Ramos (cell line): ENCODE measurements around the gene CREBBP.

Source experiments
- in situ Hi-C: fragments of 300-500 bp; cut with MboI; formaldehyde crosslinking; loops from one replicate; pipeline ENCODE4 v1.14.3; 2022; ENCODE audit warnings: low sequenced_read_pairs; ENCODE audit not compliant: unreplicated experiment

Gene CREBBP

GRCh38 chr16:3858801-3859200 lies 21.7 kb downstream of the CREBBP start:
- in situ Hi-C loops, result no loop called here

- in situ Hi-C loops, result no loop called here
Measured at GRCh38 chr16:3857189-3858043, 23.1 kb downstream of the CREBBP start.

DNA sequence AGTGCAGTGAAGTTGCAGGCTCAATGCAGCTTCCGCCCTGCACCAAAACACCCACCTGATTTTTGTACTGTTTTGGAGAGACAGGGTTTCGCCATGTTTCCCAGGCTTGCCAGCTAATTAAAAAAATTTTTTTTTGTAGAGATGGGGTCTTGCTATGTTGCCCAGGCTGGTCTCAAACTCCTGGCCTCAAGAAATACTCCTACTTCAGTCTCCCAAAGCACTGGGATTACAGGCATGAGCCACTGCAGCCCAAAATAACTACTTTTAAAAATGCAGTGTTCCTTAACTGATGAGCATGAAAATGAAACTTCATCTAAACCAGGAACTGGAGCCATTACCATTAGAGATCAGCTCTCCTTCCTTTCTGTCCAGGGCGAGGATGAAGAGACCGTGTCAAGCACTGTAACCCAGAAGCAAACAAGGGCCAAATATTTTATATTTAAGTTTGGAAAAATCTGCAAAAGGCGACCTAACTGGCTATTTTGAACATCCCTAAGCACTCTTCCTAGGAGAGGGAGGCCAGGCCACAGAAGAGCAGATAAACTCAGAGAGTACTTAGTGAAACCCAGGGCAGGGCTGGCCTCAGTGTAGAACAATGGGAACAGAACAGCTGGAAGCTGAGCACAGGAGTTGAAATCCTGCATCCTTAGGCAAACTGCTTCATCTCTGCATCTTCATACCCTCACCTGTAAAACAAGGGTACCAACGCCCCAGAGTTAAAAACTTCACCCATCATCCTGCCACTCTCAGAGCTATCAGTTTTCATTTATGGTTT lies 24.0 kb downstream of the CREBBP start:
- in situ Hi-C loops, result no loop called here

DNA sequence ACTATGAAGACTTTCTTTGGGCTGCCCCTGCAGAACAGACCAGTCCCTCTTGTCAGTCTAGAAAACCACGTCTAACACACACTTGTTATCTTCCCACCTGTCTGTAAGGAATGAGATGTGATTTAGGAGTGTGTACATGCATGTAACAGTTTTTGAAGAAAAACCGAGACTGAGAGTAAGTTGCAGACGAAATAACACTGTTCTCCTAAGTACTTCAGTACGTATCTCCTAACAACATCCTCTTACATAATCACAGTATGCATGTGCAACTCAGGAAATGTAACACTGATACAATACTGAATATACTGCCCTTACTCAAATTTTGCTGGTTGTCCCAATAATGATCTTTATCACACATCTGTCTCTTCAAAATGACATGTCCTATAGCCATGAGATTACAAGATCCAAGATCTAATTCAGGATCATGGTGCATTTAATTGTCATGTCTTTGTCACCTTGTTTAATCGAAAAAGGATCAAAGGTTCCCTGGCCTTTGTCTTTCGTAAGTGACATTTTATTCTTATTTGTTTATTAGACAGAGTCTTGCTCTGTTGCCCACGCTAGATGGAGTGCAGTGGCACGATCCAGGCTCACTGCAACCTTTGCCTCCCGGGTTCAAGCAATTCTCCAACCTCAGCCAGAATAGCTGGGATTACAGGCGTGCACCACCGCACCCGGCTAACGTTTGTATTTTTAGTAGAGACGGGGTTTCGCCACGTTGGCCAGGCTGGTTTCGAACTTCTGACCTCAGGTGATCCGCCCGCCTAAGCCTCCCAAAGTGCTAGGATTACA lies 25.6 kb downstream of the CREBBP start:
- in situ Hi-C loops, result no loop called here

DNA sequence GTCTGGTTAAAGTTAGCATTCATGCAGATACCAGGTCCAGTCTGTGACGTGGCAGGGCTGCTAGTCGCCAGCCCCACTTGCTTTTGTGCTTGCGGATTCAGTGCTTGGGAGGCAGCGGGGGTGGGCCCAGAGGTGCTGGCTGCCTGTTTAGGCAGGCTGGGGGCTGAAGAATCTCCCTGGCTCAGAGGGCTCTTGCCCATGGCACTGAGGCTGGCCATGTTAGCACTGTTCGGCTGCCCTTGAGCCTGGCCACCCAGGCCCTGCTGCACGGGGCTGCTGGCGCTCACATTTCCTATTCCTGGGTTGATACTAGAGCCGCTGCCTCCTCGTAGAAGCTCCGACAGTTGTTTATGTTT lies 30.0 kb downstream of the CREBBP start:
- in situ Hi-C loops, result no loop called here

- in situ Hi-C loops, result no loop called here
Measured at GRCh38 chr16:3849751-3850543, 30.6 kb downstream of the CREBBP start.

DNA sequence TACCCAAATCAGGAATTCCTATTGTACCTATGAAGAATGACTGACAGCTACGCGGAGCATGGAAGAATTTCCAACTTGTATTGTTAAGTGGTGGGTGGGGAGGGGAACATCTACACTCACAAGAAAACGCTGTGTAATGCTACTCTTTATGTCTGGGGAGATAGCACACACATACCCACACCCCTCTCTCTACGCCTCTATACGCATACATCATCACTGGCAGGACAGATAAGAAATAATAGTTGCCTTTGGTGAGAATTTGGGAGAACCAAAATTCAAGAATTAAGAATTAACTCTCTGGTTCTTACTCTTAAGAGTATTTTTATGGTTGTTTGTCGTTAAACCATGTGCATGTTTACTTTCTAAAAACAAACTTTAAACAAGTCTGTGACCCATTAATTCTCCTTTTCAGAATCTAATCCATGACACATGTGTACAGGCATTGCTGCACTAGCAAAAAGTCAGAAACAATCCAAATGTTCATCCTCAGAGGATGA lies 33.9 kb downstream of the CREBBP start:
- in situ Hi-C loops, result no loop called here

GRCh38 chr16:3846087-3846486 lies 34.4 kb downstream of the CREBBP start:
- in situ Hi-C loops, result no loop called here

DNA sequence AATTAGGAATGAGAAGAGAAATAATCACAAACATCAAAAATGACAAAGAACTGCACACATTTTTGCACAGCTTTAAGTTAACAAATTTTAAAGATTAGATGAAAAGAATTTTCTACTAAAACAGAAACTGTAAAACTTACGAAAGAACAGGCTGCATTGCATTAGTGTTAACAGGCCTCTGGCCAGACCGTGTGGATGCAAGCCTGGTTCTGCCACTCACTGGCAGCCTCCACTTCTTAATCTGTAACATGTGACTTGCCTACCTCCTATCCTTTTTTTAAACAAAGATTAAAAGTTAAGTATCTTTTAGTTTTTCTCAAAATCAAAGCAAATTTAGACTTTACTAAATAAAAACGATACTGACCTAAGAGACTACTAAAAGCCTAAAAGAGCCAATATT lies 37.5 kb downstream of the CREBBP start:
- in situ Hi-C loops, result no loop called here

- in situ Hi-C loops, result no loop called here
Measured at GRCh38 chr16:3841729-3842508, 38.6 kb downstream of the CREBBP start.

DNA sequence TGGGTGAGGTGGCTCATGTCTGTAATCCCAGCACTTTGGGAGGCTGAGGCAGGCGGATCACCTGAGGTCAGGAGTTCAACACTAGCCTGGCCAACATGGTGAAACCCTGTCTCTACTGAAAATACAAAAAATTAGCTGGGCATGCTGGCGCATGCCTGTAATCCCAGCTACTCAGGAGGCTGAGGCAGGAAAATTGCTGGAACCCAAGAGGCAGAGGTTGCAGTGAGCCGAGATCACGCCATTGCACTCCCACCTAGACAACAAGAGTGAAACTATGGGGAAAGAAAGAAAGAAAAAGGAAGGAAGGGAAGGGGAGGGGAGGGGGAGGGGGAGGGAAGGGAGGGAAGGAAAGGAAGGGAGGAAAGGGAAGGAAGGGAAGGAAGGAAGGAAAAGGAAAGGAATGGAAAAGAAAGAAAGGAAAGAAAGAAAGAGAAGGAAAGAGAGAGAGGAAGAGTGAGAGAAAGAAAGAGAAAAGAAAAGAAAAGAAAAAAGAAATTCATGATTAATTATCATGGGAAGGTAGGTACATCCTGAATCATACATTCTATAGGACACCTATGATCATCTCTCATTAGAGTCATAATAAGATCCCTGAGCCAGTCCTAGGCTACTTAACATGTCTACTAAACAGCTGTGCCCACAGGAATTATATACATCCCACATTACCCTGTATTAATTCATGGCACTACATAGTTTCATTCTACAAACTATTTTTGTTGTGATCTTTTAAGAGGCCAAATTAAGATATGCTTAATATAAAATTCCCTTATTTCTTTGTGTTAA lies 40.9 kb downstream of the CREBBP start:
- in situ Hi-C loops, result no loop called here

DNA sequence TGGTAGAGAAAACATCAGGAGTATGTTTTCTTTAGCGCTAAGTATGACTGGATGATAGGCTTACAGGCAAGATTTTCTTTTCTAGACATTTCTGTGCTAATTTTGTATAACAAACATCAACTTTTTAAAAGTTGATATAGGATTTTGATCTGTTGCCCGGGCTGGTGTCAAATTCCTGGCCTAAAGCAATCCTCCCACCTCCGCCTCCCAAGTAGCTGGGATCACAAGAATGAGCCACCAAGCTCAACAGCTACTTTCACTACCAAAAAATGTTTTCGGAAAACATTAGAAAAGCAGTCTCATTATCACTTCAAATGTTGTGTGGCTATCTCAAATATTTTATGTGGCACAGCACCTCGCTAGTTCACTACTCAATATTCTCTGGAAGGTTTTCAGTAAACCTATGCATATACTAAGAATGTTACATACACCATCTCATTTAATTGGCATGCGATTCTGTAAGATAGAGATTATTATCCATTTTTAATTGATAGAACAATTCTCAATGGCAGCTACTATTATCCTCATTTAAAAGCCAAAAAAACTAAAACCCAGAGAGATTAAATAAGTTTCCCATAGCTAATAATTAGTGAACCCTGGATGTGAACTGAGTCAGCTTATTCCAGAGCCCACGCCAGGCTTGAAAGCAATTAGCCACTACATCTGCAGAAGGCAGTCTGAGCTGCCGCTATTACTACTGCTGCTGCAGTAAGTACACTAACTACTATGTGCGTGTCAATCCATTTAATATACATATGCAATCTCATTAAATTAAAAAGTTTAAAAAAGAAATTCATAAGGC lies 41.7 kb downstream of the CREBBP start:
- in situ Hi-C loops, result no loop called here

DNA sequence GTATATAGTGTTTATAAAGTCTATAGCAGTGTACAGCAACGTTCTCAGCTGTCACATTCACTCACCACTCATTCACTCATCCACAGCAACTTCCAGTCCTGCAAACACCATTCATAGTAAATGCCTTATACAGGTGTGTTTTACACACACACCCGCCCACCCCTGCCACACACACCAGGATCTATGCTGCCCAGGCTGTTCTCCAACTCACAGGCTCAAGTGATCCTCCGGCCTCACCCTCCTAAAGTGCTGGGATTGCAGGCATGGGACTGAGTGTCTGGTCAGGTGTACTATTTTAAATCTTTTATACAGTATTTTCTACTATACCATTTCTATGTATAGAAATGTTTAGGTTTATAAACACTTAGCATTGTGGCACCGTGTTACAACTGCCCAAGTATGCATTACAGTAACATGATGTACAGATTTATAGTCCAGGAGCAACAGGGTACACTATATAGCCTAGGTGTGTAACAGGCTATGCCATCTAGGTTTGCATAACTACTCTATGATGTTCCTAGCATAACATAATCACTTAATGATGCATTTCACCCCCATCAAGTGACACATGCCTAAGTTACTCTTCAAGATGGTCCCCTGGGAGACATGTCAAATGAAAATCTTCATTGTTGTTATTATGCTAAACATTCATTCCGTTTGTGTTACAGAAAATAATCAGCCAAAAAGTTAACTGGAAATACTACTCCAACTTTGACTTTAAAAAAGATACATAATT lies 42.5 kb downstream of the CREBBP start:
- in situ Hi-C loops, result no loop called here

- in situ Hi-C loops, result no loop called here
Measured at GRCh38 chr16:3836641-3837040, 43.9 kb downstream of the CREBBP start.

DNA sequence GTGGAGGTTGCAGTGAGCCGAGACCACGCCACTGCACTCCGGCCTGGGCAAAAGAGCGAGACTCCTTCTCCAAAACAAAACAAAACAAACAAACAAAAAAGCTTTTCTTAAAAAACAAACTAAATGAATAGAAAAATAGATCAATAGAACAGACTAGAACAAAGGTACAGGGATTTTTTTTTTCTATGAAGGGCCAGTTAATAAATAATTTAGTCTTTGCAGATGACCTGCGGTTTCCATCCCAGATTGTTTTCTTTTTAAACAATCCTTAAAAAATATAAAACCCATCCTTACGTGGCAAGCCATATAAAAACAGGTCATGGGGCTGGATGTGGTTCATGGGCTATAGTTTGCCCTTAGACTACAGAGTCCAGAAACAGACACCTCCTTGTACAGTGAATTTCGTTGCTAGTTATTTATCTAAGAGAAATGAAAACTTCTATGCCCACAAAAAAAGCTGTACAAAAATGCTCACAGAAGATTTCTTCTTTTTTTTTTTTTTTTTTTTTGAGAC lies 45.4 kb downstream of the CREBBP start:
- in situ Hi-C loops, result no loop called here

DNA sequence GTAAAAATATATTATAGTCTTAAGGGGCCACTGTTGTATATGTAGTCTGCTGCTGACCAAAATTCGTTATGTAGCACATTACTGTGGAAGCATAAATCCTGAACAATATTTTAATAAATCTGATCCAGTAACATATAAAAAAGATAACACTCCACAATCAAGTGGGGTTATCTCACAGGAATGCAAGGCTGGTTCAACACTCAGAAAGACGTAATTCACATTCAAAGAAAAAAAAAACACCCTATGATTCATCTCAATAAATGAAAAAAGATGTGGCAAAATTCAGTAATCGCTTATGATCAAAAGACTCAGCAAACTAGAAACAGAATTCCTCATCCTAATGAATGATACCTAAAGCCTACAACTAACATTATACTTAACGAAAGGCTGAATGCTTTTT lies 47.8 kb downstream of the CREBBP start:
- in situ Hi-C loops, result no loop called here
